ENCODE data around the gene RENBP. TPM values are rescaled to one million over a fixed set of nuclear protein-coding genes. Genes with fewer than 3 reads are reported as not detected.

The RENBP gene
- total and polyA plus RNA-seq, 2 of the 13 experiments (the other 11 are each of a cell fraction or from before 2014, with no cell fraction given) = 1.4 to 2.6 TPM

DNA sequence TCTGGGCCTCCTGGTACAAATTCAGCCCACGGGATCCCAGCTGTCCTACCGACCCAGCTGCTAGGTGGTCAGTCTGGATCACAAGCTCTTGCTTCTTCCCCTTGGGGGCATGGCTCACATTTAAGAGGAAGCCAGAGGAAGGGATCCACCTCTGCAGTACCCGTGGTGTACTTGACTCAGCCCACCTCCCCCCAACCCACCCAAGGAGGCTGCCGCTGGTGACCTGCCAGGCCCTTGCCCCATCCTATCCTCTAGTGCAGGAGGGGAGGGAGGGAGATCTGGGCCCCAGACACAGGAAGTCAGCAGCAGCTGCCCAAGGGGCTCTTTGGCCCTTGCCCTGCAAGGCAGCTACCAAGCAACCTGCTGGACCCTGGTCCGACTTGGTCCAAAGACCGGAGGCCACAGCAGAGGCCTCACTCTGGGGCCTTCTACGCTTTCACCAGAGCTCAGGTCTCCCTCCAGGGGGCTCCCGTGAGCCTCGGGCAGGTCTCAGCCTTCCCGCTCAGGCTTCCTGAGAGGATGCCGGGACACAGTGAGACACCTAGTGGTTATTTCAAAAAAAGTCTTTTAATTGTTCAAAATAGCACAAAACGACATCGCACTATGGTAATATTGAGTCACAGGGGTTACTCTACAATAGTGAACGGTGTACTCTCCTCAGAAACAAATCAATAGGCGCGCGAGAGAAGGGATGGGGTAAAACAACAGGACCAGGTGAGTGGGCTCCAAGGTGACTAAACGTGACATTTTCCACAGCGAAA is 2.7 kb upstream of the RENBP start (continued):
- no peak for TF ChIP-seq EED (CRISPR knock-in tag; IDR thresholded peaks at IDR 0.05)
- no peak for TF ChIP-seq ZNF674 (CRISPR knock-in tag; IDR thresholded peaks at IDR 0.05; ENCODE audit: low read depth)
- TF ChIP-seq ZNF501 (CRISPR knock-in tag; IDR thresholded peaks at IDR 0.05) = peak; percentile 33; the same call in 1 of the 2 replicates
- no peak for TF ChIP-seq ZNF101 (CRISPR knock-in tag; IDR thresholded peaks at IDR 0.05; ENCODE audit: borderline replicate concordance, low read depth)
- peak; percentile 41; the same call in 1 of the 2 replicates for TF ChIP-seq KDM5B (CRISPR knock-in tag; IDR thresholded peaks at IDR 0.05; ENCODE audit: borderline replicate concordance)
- TF ChIP-seq SOX6 (IDR thresholded peaks at IDR 0.05) = no peak
- peak; percentile 34; the same call in 1 of the 2 replicates for TF ChIP-seq SOX6 (CRISPR knock-in tag; IDR thresholded peaks at IDR 0.05)
- peak; percentile 88 for TF ChIP-seq XRCC5 (optimal IDR thresholded peaks at IDR 0.05; ENCODE audit: low read length)
- TF ChIP-seq ESRRA (CRISPR knock-in tag; IDR thresholded peaks at IDR 0.05; ENCODE audit: low read depth) = peak; percentile 66; the same call in 1 of the 2 replicates
- TF ChIP-seq, protein P1, sequence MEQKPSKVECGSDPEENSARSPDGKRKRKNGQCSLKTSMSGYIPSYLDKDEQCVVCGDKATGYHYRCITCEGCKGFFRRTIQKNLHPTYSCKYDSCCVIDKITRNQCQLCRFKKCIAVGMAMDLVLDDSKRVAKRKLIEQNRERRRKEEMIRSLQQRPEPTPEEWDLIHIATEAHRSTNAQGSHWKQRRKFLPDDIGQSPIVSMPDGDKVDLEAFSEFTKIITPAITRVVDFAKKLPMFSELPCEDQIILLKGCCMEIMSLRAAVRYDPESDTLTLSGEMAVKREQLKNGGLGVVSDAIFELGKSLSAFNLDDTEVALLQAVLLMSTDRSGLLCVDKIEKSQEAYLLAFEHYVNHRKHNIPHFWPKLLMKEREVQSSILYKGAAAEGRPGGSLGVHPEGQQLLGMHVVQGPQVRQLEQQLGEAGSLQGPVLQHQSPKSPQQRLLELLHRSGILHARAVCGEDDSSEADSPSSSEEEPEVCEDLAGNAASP (CRISPR knock-in tag; IDR thresholded peaks at IDR 0.05; ENCODE audit: borderline replicate concordance) = no peak
- no peak for TF ChIP-seq ZNF138 (CRISPR knock-in tag; IDR thresholded peaks at IDR 0.05; ENCODE audit: low read depth)
- TF ChIP-seq PHF21A (CRISPR knock-in tag; IDR thresholded peaks at IDR 0.05) = peak; percentile 78
- TF ChIP-seq EP300 (IDR thresholded peaks at IDR 0.05; ENCODE audit: low read depth in 2 of 2, low read length in 2 of 2) = peak in 1 of 2 experiments; percentile 38; a peak in 1 of 4 replicates
- no peak for TF ChIP-seq EP300 (CRISPR knock-in tag; IDR thresholded peaks at IDR 0.05; ENCODE audit: borderline replicate concordance)
- TF ChIP-seq ARNT (IDR thresholded peaks at IDR 0.05) = no peak
- no peak for TF ChIP-seq MIXL1 (CRISPR knock-in tag; IDR thresholded peaks at IDR 0.05)
- TF ChIP-seq SP1 (IDR thresholded peaks at IDR 0.05) = no peak
- peak; percentile 30; the same call in 1 of the 2 replicates for TF ChIP-seq SP1 (CRISPR knock-in tag; IDR thresholded peaks at IDR 0.05)
- TF ChIP-seq ZNF629 (CRISPR knock-in tag; conservative IDR thresholded peaks at IDR 0.05) = no peak
- no peak for TF ChIP-seq SRSF4 (IDR thresholded peaks at IDR 0.05; ENCODE audit: low read depth, low read length, poor library complexity, severe bottlenecking)
- no peak for TF ChIP-seq ZNF766 (CRISPR knock-in tag; IDR thresholded peaks at IDR 0.05; ENCODE audit: borderline replicate concordance)
- peak; percentile 42; the same call in 1 of the 2 replicates for TF ChIP-seq PHF20 (CRISPR knock-in tag; IDR thresholded peaks at IDR 0.05)
- TF ChIP-seq, protein P2, sequence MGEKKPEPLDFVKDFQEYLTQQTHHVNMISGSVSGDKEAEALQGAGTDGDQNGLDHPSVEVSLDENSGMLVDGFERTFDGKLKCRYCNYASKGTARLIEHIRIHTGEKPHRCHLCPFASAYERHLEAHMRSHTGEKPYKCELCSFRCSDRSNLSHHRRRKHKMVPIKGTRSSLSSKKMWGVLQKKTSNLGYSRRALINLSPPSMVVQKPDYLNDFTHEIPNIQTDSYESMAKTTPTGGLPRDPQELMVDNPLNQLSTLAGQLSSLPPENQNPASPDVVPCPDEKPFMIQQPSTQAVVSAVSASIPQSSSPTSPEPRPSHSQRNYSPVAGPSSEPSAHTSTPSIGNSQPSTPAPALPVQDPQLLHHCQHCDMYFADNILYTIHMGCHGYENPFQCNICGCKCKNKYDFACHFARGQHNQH (CRISPR knock-in tag; IDR thresholded peaks at IDR 0.05) = 0 out of 2 replicates have a peak, but pooled peaks have one; percentile 26
- TF ChIP-seq CTCF (CRISPR knock-in tag; IDR thresholded peaks at IDR 0.05) = peak; percentile 87
- 0 out of 2 replicates have a peak, but pooled peaks have one; percentile 15 for TF ChIP-seq ELF3 (CRISPR knock-in tag; IDR thresholded peaks at IDR 0.05)
- peak; percentile 65; the same call in 1 of the 2 replicates for TF ChIP-seq TFDP1 (CRISPR knock-in tag; IDR thresholded peaks at IDR 0.05; ENCODE audit: borderline replicate concordance)

Measured in HepG2 (cell line).